Left colon (tissue), 2 donors: ENCODE results near the gene UBE2S. TPM values are rescaled to one million over a fixed set of nuclear protein-coding genes. Genes with fewer than 3 reads are reported as not detected.

Source experiments
- ATAC-seq: fragments of 200-7000 bp; cut with Tn5 transposase; one replicate; pipeline ENCODE4 v1.9.1; 2020; ENCODE audit warnings: mild to moderate bottlenecking, moderate library complexity
- DNase-seq, 2 donors: peaks; one replicate each; pipeline ENCODE4 v3.0.0-alpha.2; 2020
- intact Hi-C, 2 donors: fragments of 100-400 bp; cut with DNase I in 1 of 2; cut with micrococcal nuclease in 1 of 2; formaldehyde crosslinking; loops; one replicate each; pipeline versions ENCODE4 v1.11.2 to v1.14.0; 2022; cut with DNase I, micrococcal nuclease
- total RNA-seq, 2 donors: library from RNA; stranded (reverse); fragmentation: NEBNext Ultra II Directional; extraction: Animal tissue kit (Norgen Biotek cat#: 25700); gene quantifications; one replicate each; pipeline ENCODE4 v1.2.1, GENCODE V29; 2021
- donor health status: DM: no; HTN: no; CAD: no.
- donor health status: DM: yes; HTN: yes; CAD: no.

Gene UBE2S
- total RNA-seq, 2 donors from 2014 or later = 20.9 to 33.7 TPM

GRCh38 chr19:55387736-55388497 lies 19.7 kb downstream of the UBE2S start:
- intact Hi-C loops = no loop called here
- ATAC-seq (no peak), DNase-seq (no peak)

GRCh38 chr19:55386493-55386971 lies 21.1 kb downstream of the UBE2S start:
- intact Hi-C loops = no loop called here
- no peak for ATAC-seq
- DNase-seq = no peak

GRCh38 chr19:55385724-55386492 lies 21.7 kb downstream of the UBE2S start, which contains the start of gene RPL28:
TSS of gene RPL28 (plus strand) at chr19:55385932. CDS start at chr19:55386358, 426 bp downstream.
- DNase-seq (peak; percentile 98), ATAC-seq (peak; percentile 73)
- intact Hi-C loops = no loop called here

GRCh38 chr19:55384920-55385723 lies 22.5 kb downstream of the UBE2S start:
- peak; percentile 76 for ATAC-seq
- intact Hi-C loops = no loop called here

GRCh38 chr19:55384131-55384919 lies 23.3 kb downstream of the UBE2S start, which contains the start of gene TMEM238:
TSS of gene TMEM238 (minus strand) at chr19:55384292. CDS start at chr19:55384259, 33 bp downstream.
- peak; percentile 78 to 83 for DNase-seq
- intact Hi-C loops = no loop called here
- peak; percentile 63 for ATAC-seq

More at GRCh38 chr19:55384920-55385723, 22.5 kb downstream of the UBE2S start:
- DNase-seq = peak; percentile 97

GRCh38 chr19:55383279-55384130 lies 24.1 kb downstream of the UBE2S start:
- DNase-seq (peak; percentile 59 to 67), ATAC-seq (peak; percentile 9)
- intact Hi-C loops = no loop called here

GRCh38 chr19:55382522-55383054 lies 25.0 kb downstream of the UBE2S start:
- no peak for ATAC-seq
- intact Hi-C loops = no loop called here
- DNase-seq = no peak

GRCh38 chr19:55382013-55382412 lies 25.6 kb downstream of the UBE2S start:
- intact Hi-C loops = no loop called here
- DNase-seq (no peak), ATAC-seq (no peak)

- ATAC-seq = no peak
- intact Hi-C loops = loop anchor here in 1 of 2 donors (10.0 kb wide), 1 partner anchor 74 kb away; no protein-coding TSS in a partner anchor
Measured at GRCh38 chr19:55379174-55379573, 28.4 kb downstream of the UBE2S start.

GRCh38 chr19:55377356-55378131 lies 30.0 kb downstream of the UBE2S start:
- no peak for DNase-seq
- no peak for ATAC-seq
- intact Hi-C loops = loop anchor here in 1 of 2 donors (10.0 kb wide), 1 partner anchor 73 kb away; no protein-coding TSS in a partner anchor

More at GRCh38 chr19:55379174-55379573, 28.4 kb downstream of the UBE2S start:
- DNase-seq = no peak

GRCh38 chr19:55376241-55376933 lies 31.2 kb downstream of the UBE2S start, which contains the start of gene TMEM190:
TSS of gene TMEM190 (plus strand) at chr19:55376826. CDS start at chr19:55376854, 28 bp downstream.
- intact Hi-C loops = loop anchor here in 1 of 2 donors (10.0 kb wide), 1 partner anchor 72 kb away; no protein-coding TSS in a partner anchor
- ATAC-seq (peak; percentile 50), DNase-seq (no peak)

- intact Hi-C loops = loop anchor here in 1 of 2 donors (10.0 kb wide), 1 partner anchor 69 kb away; no protein-coding TSS in a partner anchor
- peak; percentile 2 for ATAC-seq
Measured at GRCh38 chr19:55373993-55374757, 33.4 kb downstream of the UBE2S start.

GRCh38 chr19:55373306-55373992 lies 34.1 kb downstream of the UBE2S start:
- intact Hi-C loops = loop anchor here in 1 of 2 donors (10.0 kb wide), 1 partner anchor 69 kb away; no protein-coding TSS in a partner anchor
- ATAC-seq (no peak), DNase-seq (no peak)

More at GRCh38 chr19:55373993-55374757, 33.4 kb downstream of the UBE2S start:
- no peak for DNase-seq
